Neural cell (in vitro differentiated cells): ENCODE results near the gene C17orf75. TPM values are rescaled to one million over a fixed set of nuclear protein-coding genes. Genes with fewer than 3 reads are reported as not detected.
A peak's percentile ranks its signal among the peaks of the same experiment; 100 is the strongest.

Experiments
- H2AFZ ChIP-seq: fragments of 200-600, 300-800 bp; sonication (generic), shearing (Covaris generic); 2 replicates; pipeline ENCODE4 v1.6.0; 2014; ENCODE audit warnings: low read depth, mild to moderate bottlenecking, antibody characterized with exemption, low read length, moderate library complexity
- H3F3A ChIP-seq: fragments of 200-600 bp; shearing (Covaris generic); 2 replicates; pipeline ENCODE4 v1.6.1; 2016; ENCODE audit warnings: mild to moderate bottlenecking, moderate library complexity, mixed read lengths, antibody characterized with exemption, low read length; ENCODE audit not compliant: insufficient read depth, poor library complexity, severe bottlenecking
- H3K27ac ChIP-seq: fragments of 200-600, 300-800 bp; sonication (generic), shearing (Covaris generic); 2 replicates; pipeline ENCODE4 v1.5.1; 2014; ENCODE audit warnings: mild to moderate bottlenecking, low read length, moderate library complexity
- H3K27me3 ChIP-seq: fragments of 300-800, 200-600 bp; sonication (generic), shearing (Covaris generic); 2 replicates; pipeline ENCODE4 v1.6.0; 2014; ENCODE audit warnings: mild to moderate bottlenecking, low read depth, low read length, moderate library complexity; ENCODE audit not compliant: insufficient read depth
- H3K36me3 ChIP-seq: fragments of 300-800, 200-600 bp; sonication (generic), shearing (Covaris generic); 2 replicates; pipeline ENCODE4 v1.5.1; 2014; ENCODE audit warnings: mild to moderate bottlenecking, antibody characterized with exemption, low read length, moderate library complexity; ENCODE audit not compliant: insufficient read depth
- H3K4me2 ChIP-seq: fragments of 300-800, 200-600 bp; sonication (generic), shearing (Covaris generic); 2 replicates; pipeline ENCODE4 v1.6.0; 2014; ENCODE audit warnings: mild to moderate bottlenecking, low read length
- H3K4me3 ChIP-seq: fragments of 300-800, 200-600 bp; sonication (generic), shearing (Covaris generic); 2 replicates; pipeline ENCODE4 v1.5.1; 2014; ENCODE audit warnings: mild to moderate bottlenecking, low read length, moderate library complexity
- H3K79me2 ChIP-seq: fragments of 200-600 bp; shearing (Covaris generic); replicated peaks from 2 replicates; pipeline ENCODE4 v1.6.0; 2014; ENCODE audit warnings: mild to moderate bottlenecking, low read length, moderate library complexity; ENCODE audit not compliant: insufficient read depth
- H3K9ac ChIP-seq: fragments of 300-800, 200-600 bp; sonication (generic), shearing (Covaris generic); 2 replicates; pipeline ENCODE4 v1.6.1; 2016; ENCODE audit warnings: mild to moderate bottlenecking, low read length, mixed read lengths
- H3K9me2 ChIP-seq: fragments of 200-600 bp; shearing (Covaris generic); 2 replicates; pipeline ENCODE4 v1.6.1; 2016; ENCODE audit warnings: mild to moderate bottlenecking, low read length, mixed read lengths; ENCODE audit not compliant: insufficient read depth
- H3K9me3 ChIP-seq: fragments of 200-600, 300-800 bp; sonication (generic), shearing (Covaris generic); 2 replicates; pipeline ENCODE4 v1.6.1; 2016; ENCODE audit warnings: mild to moderate bottlenecking, mixed run types, low read length, moderate library complexity, mixed read lengths
- H4K20me1 ChIP-seq: fragments of 200-600 bp; shearing (Covaris generic); 2 replicates; pipeline ENCODE4 v1.6.1; 2016; ENCODE audit warnings: mild to moderate bottlenecking, mixed run types; ENCODE audit not compliant: insufficient read depth
- EP300 ChIP-seq: fragments of 450-650 bp; conservative IDR thresholded peaks from 2 replicates; pipeline ENCODE4 v1.6.1; 2014; ENCODE audit warnings: antibody characterized with exemption, mild to moderate bottlenecking, moderate library complexity; ENCODE audit not compliant: poor library complexity, severe bottlenecking
- EZH2 ChIP-seq: fragments of 200-600, 300-800 bp; shearing (Covaris generic), sonication (generic); IDR thresholded peaks from 2 replicates; pipeline ENCODE4 v1.6.1; 2014; ENCODE audit warnings: antibody characterized with exemption, low read length, borderline replicate concordance, mild to moderate bottlenecking; ENCODE audit not compliant: insufficient read depth, poor library complexity, severe bottlenecking
- MXI1 ChIP-seq: fragments of 450-650 bp; conservative IDR thresholded peaks from 2 replicates; pipeline ENCODE4 v1.6.1; 2014; ENCODE audit warnings: antibody characterized with exemption, mild to moderate bottlenecking; ENCODE audit not compliant: poor library complexity, severe bottlenecking
- POLR2AphosphoS5 ChIP-seq: IDR thresholded peaks from 2 replicates; pipeline ENCODE4 v1.6.1; 2012
- RAD21 ChIP-seq: fragments of 450-650 bp; conservative IDR thresholded peaks from 2 replicates; pipeline ENCODE4 v1.6.1; 2014; ENCODE audit warnings: antibody characterized with exemption, mild to moderate bottlenecking, moderate library complexity
- SMC3 ChIP-seq: fragments of 450-650 bp; conservative IDR thresholded peaks from 2 replicates; pipeline ENCODE4 v1.6.1; 2014; ENCODE audit warnings: antibody characterized with exemption, mild to moderate bottlenecking, moderate library complexity; ENCODE audit not compliant: poor library complexity
- TAF1 ChIP-seq: IDR thresholded peaks from 2 replicates; pipeline ENCODE4 v1.6.1; 2012; ENCODE audit warnings: low read depth
- polyA plus RNA-seq: library from polyadenylated mRNA; depleted of rRNA; stranded (reverse); fragments of >200 nt; gene quantifications from 2 replicates; pipeline ENCODE4 v1.2.3, GENCODE V29; 2014
- TF ChIP-seq, protein P1 (sequence below): IDR thresholded peaks from 2 replicates; pipeline ENCODE4 v1.6.1; 2012; ENCODE audit warnings: borderline replicate concordance
- TF ChIP-seq, protein P2 (sequence below): fragments of 450-650 bp; IDR thresholded peaks from 2 replicates; pipeline ENCODE4 v1.5.1; 2014; ENCODE audit warnings: antibody characterized with exemption, mild to moderate bottlenecking, moderate library complexity; ENCODE audit not compliant: poor library complexity, severe bottlenecking

Gene C17orf75
- polyA plus RNA-seq, 1 donor from 2014 or later = 77.0 TPM

DNA sequence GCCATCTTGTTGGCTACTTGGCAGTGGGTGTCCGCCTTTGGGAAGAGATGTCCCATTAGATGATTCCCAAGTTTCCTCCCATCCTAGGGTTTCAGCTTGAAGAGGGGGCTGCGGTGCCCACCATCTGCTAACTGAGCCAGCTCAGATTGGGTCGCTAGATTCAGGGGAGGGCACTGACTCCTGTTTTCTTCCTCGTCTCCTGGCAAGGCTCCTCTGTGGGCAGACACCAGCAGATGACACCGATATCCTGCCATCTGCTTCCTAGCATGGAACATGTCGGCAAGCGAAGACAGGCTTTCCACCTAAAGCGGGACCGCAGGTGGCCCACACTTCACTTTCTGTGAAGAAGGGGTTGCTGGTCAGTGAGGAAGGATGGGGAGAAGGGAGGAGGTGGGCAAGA is 27.3 kb downstream of the C17orf75 start:
- Histone ChIP-seq H3F3A (no peaks in the 10 kb centered on the region), H3K4me2 (no peak overlapping the region), H3K36me3 (no peaks in the 10 kb centered on the region), H3K27me3 (no peaks in the 10 kb centered on the region), H3K9ac (no peak overlapping the region), H3K9me3 (no peaks in the 10 kb centered on the region), H2AFZ (no peak overlapping the region), H3K9me2 (no peaks in the 10 kb centered on the region), H4K20me1 (no peaks in the 10 kb centered on the region), H3K4me3 (no peak overlapping the region), H3K79me2 (no peaks in the 10 kb centered on the region), H3K27ac (no peak overlapping the region)
- TF ChIP-seq, protein P1, sequence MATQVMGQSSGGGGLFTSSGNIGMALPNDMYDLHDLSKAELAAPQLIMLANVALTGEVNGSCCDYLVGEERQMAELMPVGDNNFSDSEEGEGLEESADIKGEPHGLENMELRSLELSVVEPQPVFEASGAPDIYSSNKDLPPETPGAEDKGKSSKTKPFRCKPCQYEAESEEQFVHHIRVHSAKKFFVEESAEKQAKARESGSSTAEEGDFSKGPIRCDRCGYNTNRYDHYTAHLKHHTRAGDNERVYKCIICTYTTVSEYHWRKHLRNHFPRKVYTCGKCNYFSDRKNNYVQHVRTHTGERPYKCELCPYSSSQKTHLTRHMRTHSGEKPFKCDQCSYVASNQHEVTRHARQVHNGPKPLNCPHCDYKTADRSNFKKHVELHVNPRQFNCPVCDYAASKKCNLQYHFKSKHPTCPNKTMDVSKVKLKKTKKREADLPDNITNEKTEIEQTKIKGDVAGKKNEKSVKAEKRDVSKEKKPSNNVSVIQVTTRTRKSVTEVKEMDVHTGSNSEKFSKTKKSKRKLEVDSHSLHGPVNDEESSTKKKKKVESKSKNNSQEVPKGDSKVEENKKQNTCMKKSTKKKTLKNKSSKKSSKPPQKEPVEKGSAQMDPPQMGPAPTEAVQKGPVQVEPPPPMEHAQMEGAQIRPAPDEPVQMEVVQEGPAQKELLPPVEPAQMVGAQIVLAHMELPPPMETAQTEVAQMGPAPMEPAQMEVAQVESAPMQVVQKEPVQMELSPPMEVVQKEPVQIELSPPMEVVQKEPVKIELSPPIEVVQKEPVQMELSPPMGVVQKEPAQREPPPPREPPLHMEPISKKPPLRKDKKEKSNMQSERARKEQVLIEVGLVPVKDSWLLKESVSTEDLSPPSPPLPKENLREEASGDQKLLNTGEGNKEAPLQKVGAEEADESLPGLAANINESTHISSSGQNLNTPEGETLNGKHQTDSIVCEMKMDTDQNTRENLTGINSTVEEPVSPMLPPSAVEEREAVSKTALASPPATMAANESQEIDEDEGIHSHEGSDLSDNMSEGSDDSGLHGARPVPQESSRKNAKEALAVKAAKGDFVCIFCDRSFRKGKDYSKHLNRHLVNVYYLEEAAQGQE = no peak

DNA sequence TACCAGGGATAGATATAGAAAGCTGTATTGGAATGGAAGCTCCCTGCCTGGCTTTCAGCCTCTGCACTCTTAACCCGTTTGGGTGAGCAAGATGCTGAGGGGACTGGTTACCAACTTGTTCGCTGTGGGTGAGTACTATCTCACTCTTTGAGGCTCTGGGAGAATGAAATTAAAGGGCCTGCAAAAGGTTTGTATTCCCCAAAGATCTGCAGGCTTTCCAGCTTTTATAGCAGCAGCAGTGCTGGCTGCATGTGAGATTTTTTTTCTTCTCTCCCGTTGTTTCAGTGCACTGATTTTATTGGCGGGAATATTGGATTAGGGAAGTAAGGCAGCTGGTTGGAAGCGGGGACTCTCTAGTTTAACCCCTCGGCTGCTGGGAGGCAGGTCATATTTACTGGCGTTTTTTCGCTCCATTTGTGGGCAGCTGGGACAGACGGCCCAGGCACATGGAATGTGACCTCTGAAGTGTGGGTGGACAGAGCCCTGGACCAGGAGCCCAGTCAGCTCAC is 30.9 kb downstream of the C17orf75 start:
- TF ChIP-seq, protein P1 = peak; percentile 40
- TF ChIP-seq EP300 = no peak
- Histone ChIP-seq H4K20me1 (no peaks in the 10 kb centered on the region), H3K9me2 (no peaks in the 10 kb centered on the region), H3K4me3 (peak overlapping the region; percentile 53), H3K27me3 (no peaks in the 10 kb centered on the region), H3K27ac (peak overlapping the region; percentile 21), H3K79me2 (no peaks in the 10 kb centered on the region), H3F3A (no peaks in the 10 kb centered on the region), H3K4me2 (peak overlapping the region; percentile 54), H3K9me3 (no peaks in the 10 kb centered on the region), H3K36me3 (no peaks in the 10 kb centered on the region), H2AFZ (no peak overlapping the region), H3K9ac (peak overlapping the region; percentile 16)

DNA sequence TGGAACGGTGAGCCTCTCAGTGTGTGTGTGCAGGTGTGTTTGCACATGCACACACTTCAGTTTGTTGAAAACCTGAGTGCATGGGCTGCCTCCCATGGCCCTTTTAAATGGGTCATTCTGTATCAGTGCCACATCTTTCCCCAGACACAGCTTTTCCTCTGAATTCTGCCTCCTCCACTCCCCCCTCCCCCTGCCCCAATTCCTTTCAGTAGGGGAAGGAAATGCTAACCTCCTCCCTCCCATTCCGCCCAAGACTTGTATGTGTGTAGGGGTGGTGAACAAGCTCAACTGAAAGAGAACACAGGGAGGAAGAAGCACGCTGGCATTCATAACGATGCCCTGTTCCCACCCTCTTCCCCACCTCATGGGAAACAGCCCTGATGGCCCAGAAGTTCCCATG is 34.3 kb downstream of the C17orf75 start:
- no peak for TF ChIP-seq TAF1
- TF ChIP-seq MXI1 = no peak
- TF ChIP-seq POLR2AphosphoS5 = no peak
- no peak for TF ChIP-seq RAD21
- TF ChIP-seq SMC3 = no peak
- TF ChIP-seq, protein P2, sequence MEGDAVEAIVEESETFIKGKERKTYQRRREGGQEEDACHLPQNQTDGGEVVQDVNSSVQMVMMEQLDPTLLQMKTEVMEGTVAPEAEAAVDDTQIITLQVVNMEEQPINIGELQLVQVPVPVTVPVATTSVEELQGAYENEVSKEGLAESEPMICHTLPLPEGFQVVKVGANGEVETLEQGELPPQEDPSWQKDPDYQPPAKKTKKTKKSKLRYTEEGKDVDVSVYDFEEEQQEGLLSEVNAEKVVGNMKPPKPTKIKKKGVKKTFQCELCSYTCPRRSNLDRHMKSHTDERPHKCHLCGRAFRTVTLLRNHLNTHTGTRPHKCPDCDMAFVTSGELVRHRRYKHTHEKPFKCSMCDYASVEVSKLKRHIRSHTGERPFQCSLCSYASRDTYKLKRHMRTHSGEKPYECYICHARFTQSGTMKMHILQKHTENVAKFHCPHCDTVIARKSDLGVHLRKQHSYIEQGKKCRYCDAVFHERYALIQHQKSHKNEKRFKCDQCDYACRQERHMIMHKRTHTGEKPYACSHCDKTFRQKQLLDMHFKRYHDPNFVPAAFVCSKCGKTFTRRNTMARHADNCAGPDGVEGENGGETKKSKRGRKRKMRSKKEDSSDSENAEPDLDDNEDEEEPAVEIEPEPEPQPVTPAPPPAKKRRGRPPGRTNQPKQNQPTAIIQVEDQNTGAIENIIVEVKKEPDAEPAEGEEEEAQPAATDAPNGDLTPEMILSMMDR = no peak
- TF ChIP-seq EZH2 = no peak
- TF ChIP-seq, protein P1 = no peak
- no peak for TF ChIP-seq EP300
- no peaks in the 10 kb centered on the region for H3K79me2 ChIP-seq
- no peak overlapping the region for H2AFZ ChIP-seq
- no peak overlapping the region for H3K9ac ChIP-seq
- H3K4me2 ChIP-seq = no peak overlapping the region
- H3K36me3 ChIP-seq = no peaks in the 10 kb centered on the region
- no peak overlapping the region for H3K27ac ChIP-seq
- H3K4me3 ChIP-seq = no peak overlapping the region
- no peaks in the 10 kb centered on the region for H4K20me1 ChIP-seq
- H3F3A ChIP-seq = no peaks in the 10 kb centered on the region
- H3K9me2 ChIP-seq = no peaks in the 10 kb centered on the region
- H3K27me3 ChIP-seq = no peaks in the 10 kb centered on the region
- no peaks in the 10 kb centered on the region for H3K9me3 ChIP-seq
